RKO (cell line): Measurements from ENCODE around the gene CCDC170.
"Not testable (repeated sequence)": the region's sequence is repeated elsewhere in the genome, so short reads cannot be mapped to it uniquely, and the experiment has no call there.

Experiments used
- DNase-seq: peaks from one replicate; pipeline ENCODE4 v3.0.0-alpha.2; 2016; ENCODE audit warnings: low spot score

The CCDC170 gene

DNA sequence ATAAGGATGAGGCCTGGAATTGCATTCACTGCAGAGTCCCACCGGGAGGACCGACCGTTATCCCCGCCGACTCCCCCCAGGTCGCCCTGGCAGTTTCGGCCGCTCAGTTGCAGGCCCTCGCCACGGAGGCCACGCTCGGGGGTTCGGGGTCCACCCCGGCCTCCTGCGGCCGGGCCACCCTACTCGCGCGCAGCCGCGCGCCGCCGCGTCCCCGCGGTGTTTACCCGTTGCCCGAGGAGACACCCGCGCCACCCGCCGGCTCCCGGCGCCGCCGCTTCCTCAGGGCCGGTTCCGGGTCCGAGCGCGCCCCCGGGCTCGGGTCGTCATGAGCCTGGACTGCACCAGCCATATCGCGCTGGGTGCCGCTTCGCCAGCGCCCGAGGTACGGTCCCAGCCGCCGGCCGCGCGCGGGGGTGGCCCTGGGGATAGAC is at the start of gene CCDC170:
TSS of gene CCDC170 (plus strand) at position 214 of the 431 bp plus-strand sequence. CDS start at position 326, 112 bp downstream.
- DNase-seq, result peak; percentile 54

GRCh38 chr6:151445482-151445881 is 48.3 kb upstream of the CCDC170 start:
- DNase-seq, result no peak

DNA sequence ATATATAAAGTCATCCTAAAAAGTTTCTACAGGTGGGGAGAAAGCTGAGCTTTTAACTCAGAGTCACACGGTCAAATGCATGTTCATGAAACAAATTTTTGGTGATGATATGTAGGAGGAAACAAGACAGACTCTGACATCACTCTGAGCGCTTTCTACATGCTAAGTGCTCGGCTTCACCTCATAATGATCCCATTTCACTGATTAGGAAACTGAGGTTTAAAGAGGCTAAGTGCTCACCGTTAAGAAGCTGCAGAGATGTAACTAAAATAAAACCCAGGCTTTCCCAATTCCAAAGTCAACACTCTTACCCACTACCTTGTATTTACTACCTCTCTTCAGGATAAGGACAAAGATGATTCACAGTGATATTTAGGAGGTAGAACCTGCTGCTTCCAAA is 46.6 kb upstream of the CCDC170 start:
- no peak for DNase-seq

- DNase-seq, result no peak
Observed at GRCh38 chr6:151448623-151449022, 45.2 kb upstream of the CCDC170 start.

DNA sequence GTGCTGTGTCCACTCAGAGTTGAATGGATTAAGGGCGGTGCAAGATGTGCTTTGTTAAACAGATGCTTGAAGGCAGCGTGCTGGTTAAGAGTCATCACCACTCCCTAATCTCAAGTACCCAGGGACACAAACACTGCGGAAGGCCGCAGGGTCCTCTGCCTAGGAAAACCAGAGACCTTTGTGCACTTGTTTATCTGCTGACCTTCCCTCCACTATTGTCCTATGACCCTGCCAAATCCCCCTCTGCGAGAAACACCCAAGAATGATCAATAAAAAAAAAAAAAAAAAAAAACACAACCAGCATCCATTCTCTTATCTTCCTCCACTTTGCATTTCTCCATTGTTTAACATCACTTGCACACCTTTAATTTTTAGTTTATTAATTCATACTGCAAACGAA is 42.9 kb upstream of the CCDC170 start:
- not testable (repeated sequence) for DNase-seq

DNA sequence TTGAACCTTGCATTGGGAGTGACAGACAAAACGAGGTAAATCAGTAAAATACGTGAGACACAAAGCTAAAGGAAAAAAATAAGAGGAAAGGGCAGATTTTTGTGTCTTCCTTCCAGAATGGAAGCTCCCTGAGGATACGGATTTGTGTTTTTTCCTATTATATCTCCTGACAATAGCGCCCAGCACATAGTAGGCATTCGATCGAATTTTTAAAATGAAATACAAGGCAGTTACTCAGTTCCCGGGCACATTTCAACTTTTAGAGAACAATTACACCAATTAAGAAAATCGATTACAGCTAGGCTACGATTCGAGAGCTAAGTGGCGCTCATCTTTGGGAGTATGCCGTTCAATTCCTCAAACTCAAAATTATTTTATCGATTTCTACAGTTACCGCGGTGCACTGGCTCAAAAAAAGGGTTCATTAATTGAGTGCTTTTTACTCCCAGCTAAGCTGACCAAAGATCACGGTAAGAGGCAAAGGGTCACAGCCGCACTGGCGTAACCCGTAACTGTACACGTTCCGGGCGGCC is 42.3 kb upstream of the CCDC170 start:
- no peak for DNase-seq

DNA sequence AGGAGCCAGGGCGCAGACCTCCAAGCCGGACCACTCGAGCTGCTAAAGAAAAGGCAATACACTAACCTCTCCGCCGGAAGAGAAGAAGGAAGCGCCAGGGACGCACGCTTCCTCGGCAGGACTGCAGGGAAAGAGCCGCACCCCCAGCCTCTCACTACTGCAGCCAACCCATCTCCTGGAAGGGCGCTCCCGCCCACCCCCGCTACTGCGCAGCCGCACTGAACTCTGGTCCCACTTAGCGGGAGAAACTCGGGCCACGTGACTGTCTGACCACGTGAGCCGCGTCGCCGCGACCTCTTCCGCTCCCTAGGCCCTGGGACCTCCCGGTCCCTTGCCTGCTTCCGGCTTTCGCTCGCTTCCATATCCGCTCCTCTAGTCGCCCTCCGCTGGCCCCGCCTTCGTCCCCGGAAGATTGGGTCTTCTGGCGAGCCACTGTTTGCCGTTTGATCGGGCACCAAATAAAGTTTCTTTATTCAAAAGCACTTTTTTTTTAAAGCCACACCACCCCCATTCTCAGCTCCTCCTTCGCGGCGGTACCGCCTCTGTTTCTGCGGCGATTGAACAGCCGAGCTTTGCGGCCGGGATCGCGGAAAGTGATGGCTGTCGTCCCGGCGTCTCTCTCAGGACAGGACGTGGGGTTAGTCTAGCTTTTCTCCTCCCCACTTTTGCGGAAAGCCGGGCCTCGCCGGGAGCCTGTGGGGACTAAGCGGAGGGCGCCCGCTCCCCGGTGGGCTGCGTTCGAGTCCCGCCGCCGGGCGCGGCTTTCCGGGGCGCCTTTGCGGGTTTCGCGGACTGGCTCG is 41.7 kb upstream of the CCDC170 start, which contains the start of gene RMND1:
TSS of gene RMND1 (minus strand) at position 177 of the 800 bp plus-strand sequence. CDS start 6,315 bp downstream, outside the sequence.
- DNase-seq, result peak; percentile 100

DNA sequence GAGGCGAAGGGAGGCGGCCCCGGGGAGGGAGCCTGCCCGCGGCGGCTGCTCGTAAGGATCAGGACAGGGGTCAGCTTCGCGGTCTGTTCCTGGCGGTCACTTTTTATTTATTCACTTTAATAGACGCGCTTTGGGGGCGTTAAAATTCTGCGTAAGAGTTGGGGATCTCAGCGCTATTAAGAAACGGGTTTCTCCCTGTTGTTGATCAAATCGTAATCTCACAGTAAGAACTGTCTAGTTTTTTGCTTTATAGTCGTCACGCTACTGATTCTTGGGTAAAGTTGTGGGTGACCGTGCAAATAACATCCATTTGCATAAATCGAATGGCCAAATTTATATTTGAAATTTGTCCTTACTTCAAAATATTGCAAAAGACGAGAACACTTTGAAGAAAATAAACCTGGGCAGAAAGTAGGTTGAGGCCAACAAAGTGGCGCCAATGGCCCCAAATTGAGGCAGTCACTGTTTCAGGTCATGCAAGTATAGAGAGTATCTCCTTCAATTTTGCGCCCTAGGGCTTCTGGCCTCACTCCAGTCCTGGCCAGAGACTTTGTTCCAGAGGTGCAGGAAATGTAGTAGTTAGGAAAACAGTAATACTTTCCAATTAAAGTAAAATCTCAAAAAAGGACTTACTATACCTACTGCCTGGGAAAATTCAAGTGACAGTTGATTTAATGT is 40.9 kb upstream of the CCDC170 start:
- DNase-seq, result peak; percentile 52

GRCh38 chr6:151455751-151456398 is 37.9 kb upstream of the CCDC170 start:
- DNase-seq, result not testable (repeated sequence)

- DNase-seq, result no peak
Observed at GRCh38 chr6:151461673-151462072, 32.1 kb upstream of the CCDC170 start.

DNA sequence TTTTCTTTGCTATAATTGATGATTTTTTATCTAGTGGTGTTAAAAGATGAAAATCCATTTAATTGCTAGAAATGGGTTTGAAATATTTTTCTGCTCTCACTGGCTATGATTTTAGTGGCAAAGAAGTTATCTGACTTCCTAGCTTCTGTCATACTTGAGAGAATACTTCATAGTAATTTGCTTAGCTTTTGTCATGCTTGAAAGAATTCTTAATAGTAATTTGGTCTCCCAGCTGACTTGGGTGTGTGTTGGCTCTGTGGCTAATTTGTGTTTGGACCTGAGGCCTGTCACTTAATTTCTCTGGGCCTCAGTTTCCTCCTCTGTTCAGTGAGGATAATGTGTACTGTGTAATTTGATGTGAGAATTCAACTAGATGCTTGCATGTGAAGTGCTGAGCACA is 29.1 kb upstream of the CCDC170 start:
- no peak for DNase-seq

- peak; percentile 57 for DNase-seq
Observed at GRCh38 chr6:151475653-151476523, 17.9 kb upstream of the CCDC170 start.

- no peak for DNase-seq
Observed at GRCh38 chr6:151477726-151478125, 16.1 kb upstream of the CCDC170 start.

DNA sequence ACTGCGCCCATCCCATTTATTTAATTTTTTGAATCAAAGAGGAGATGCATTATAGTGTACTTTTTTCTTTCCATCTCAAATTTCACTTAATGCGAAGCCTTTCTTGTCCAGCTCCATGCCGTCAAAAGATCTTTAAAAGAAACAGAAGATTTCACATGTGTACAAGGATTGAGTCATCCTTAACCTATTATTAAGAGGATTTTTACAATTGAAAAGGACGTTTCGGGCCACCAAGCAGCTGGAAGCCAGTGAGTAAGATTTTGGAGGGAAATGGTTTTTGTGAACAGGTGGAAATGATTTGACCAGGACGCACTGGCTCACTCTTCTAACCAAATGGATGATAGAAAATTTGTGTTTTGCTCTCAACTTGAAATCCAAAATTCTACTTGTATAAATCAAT is 15.1 kb upstream of the CCDC170 start:
- DNase-seq, result no peak

GRCh38 chr6:151481786-151482185 is 12.0 kb upstream of the CCDC170 start:
- DNase-seq, result no peak

- DNase-seq, result no peak
Observed at GRCh38 chr6:151482290-151482689, 11.5 kb upstream of the CCDC170 start.

DNA sequence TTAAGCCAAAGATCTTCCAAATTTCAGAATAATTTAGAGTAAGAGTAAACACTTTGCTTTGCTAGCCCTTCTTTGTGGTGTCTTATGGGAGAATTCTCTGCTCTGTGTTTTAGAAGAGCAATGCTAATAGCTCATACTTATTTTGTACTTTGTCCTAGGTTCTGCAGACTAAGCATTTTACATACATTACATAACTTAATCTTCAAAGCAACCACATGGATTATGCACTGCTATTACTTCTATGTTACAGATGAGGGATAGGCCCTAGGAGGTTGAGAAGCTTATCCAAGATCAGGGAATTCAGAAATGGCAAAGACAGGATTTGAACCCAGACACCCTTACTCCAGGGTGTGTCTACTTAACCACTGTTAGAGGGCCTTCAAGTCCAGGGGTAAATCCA is 9.8 kb upstream of the CCDC170 start:
- DNase-seq, result no peak

- no peak for DNase-seq
Observed at GRCh38 chr6:151488226-151488625, 5.6 kb upstream of the CCDC170 start.

GRCh38 chr6:151490996-151491395 is 2.8 kb upstream of the CCDC170 start:
- DNase-seq, result no peak

DNA sequence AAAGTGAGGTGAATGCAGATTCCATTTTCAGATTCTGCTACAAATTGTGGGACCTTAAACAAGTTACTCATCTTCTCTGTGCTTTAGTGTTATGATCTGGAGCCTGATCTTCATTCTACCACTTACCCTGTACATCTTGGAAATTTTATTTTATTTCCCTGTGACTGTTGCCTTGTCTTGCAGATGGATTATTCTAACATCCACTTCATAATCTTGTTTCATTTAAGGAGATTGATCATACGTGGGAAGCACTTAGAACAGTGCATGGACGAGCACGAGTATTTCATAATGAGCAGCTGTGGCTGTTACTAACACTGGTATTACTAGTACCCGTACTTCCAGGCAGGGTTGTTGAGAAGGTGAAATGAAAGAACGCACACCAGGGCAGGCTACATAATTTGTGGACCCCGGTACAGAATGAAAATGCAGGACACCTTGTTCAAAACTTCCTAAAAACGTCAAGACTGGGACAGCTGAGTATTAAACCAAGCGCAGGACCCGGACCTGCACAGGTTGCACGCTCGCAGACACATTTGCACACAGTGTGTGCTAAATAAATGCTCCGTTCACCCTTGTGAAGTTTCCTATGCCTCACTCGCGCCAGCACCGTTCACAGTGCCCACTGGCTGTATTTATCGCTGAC is 535 bp upstream of the CCDC170 start:
- DNase-seq, result peak; percentile 39
